ENCODE results near the gene DLL4.
A peak's percentile ranks its signal among the peaks of the same experiment; 100 is the strongest.

Gene DLL4

GRCh38 chr15:40906991-40907802, 21.9 kb upstream of the DLL4 start:
- peak; percentile 41 for DNase-seq

- DNase-seq, result no peak
Observed at GRCh38 chr15:40908095-40908494, 21.0 kb upstream of the DLL4 start.

- DNase-seq, result no peak
Observed at GRCh38 chr15:40909662-40910630, 19.2 kb upstream of the DLL4 start.

- no peak for DNase-seq
Observed at GRCh38 chr15:40911141-40911540, 18.0 kb upstream of the DLL4 start.

- no peak for DNase-seq
Observed at GRCh38 chr15:40911693-40912092, 17.4 kb upstream of the DLL4 start.

GRCh38 chr15:40912478-40912877, 16.7 kb upstream of the DLL4 start:
- no peak for DNase-seq

GRCh38 chr15:40914013-40914412, 15.1 kb upstream of the DLL4 start:
- DNase-seq, result no peak

- DNase-seq, result no peak
Observed at GRCh38 chr15:40914486-40914885, 14.7 kb upstream of the DLL4 start.

GRCh38 chr15:40915116-40915661, 14.0 kb upstream of the DLL4 start:
- no peak for DNase-seq

GRCh38 chr15:40915679-40916078, 13.5 kb upstream of the DLL4 start:
- DNase-seq, result no peak

GRCh38 chr15:40917585-40917984, 11.6 kb upstream of the DLL4 start:
- no peak for DNase-seq

- DNase-seq, result no peak
Observed at GRCh38 chr15:40918146-40918798, 10.9 kb upstream of the DLL4 start.

- no peak for DNase-seq
Observed at GRCh38 chr15:40918799-40919392, 10.2 kb upstream of the DLL4 start.

- no peak for DNase-seq
Observed at GRCh38 chr15:40921949-40922607, 7.1 kb upstream of the DLL4 start.

GRCh38 chr15:40922608-40923005, 6.5 kb upstream of the DLL4 start:
- no peak for DNase-seq

GRCh38 chr15:40923551-40923950, 5.6 kb upstream of the DLL4 start:
- DNase-seq, result no peak

- DNase-seq, result no peak
Observed at GRCh38 chr15:40925495-40925862, 3.7 kb upstream of the DLL4 start.

GRCh38 chr15:40925863-40926658, 3.1 kb upstream of the DLL4 start:
- DNase-seq, result no peak

GRCh38 chr15:40926659-40927494, 2.3 kb upstream of the DLL4 start:
- DNase-seq, result no peak

- no peak for DNase-seq
Observed at GRCh38 chr15:40927495-40927872, 1.7 kb upstream of the DLL4 start.

Data from T-helper 9 cell (primary cell).